ENCODE measurements around the gene COLEC12. TPM values are rescaled to one million over a fixed set of nuclear protein-coding genes. Genes with fewer than 3 reads are reported as not detected.

Gene COLEC12
- total RNA-seq, 1 experiment from 2014 or later: 0.03 TPM

- BruUV-seq (replicated peaks): no TSS peak
- POLR2A ChIA-PET: no interaction called here
Measured at GRCh38 chr18:424668-425067, 75.8 kb downstream of the COLEC12 start.

GRCh38 chr18:424071-424661 is 76.3 kb downstream of the COLEC12 start:
- Histone ChIP-seq H3K4me3 (ENCODE audit: low read depth in 2 of 2, low read length in 2 of 2) (no peak overlapping the region), H3K9me3 (ENCODE audit: control insufficient read depth, insufficient read depth, low read depth, low read length) (no peaks in the 10 kb centered on the region), H3K36me3 (ENCODE audit: control insufficient read depth, insufficient read depth, low read length) (no peaks in the 10 kb centered on the region), H3K4me1 (ENCODE audit: control insufficient read depth, insufficient read depth, low read length) (no peaks in the 10 kb centered on the region), H3K27ac (ENCODE audit: low read length) (no peak overlapping the region), H3K27me3 (ENCODE audit: control insufficient read depth, insufficient read depth, low read length) (no peaks in the 10 kb centered on the region)
- BruUV-seq (replicated peaks): no TSS peak
- TF ChIP-seq CTCF (IDR thresholded peaks at IDR 0.05) (no peak), REST (IDR thresholded peaks at IDR 0.05; ENCODE audit: insufficient read depth in 1 of 2, low read depth in 2 of 2, low read length in 1 of 2) (no peak), SIN3A (IDR thresholded peaks at IDR 0.05; ENCODE audit: borderline replicate concordance, insufficient read depth, low read depth, low read length) (no peak), TCF7L2 (IDR thresholded peaks at IDR 0.05; ENCODE audit: low read depth, low read length) (no peak), POLR2AphosphoS5 (IDR thresholded peaks at IDR 0.05; ENCODE audit: low read depth, low read length) (no peak)
- ATAC-seq (no peak), DNase-seq (ENCODE audit: low read depth, low spot score) (no peak)
- in situ Hi-C loops (cut with HindIII; ENCODE audit: low pct_unique_long_range_greater_than_20kb, low sequenced_read_pairs) (no loop called here), intact Hi-C loops (cut with micrococcal nuclease; ENCODE audit: unreplicated experiment) (no loop called here)
- ChIA-PET POLR2A (interaction anchor here (0.7 kb wide), 1 partner anchor 19 kb away, joined by 3 read pairs; no protein-coding TSS in a partner anchor), CTCF (no interaction called here)

More at GRCh38 chr18:424668-425067, 75.8 kb downstream of the COLEC12 start:
- Histone ChIP-seq H3K27me3 (ENCODE audit: control insufficient read depth, insufficient read depth, low read length) (no peaks in the 10 kb centered on the region), H3K4me1 (ENCODE audit: control insufficient read depth, insufficient read depth, low read length) (no peaks in the 10 kb centered on the region), H3K36me3 (ENCODE audit: control insufficient read depth, insufficient read depth, low read length) (no peaks in the 10 kb centered on the region), H3K9me3 (ENCODE audit: control insufficient read depth, insufficient read depth, low read depth, low read length) (no peaks in the 10 kb centered on the region), H3K4me3 (ENCODE audit: low read depth in 2 of 2, low read length in 2 of 2) (no peak overlapping the region), H3K27ac (ENCODE audit: low read length) (no peak overlapping the region)
- CTCF ChIA-PET: no interaction called here
- ATAC-seq: no peak
- DNase-seq (ENCODE audit: low read depth, low spot score): no peak
- in situ Hi-C loops (cut with HindIII; ENCODE audit: low pct_unique_long_range_greater_than_20kb, low sequenced_read_pairs): no loop called here
- TF ChIP-seq POLR2AphosphoS5 (IDR thresholded peaks at IDR 0.05; ENCODE audit: low read depth, low read length) (no peak), TCF7L2 (IDR thresholded peaks at IDR 0.05; ENCODE audit: low read depth, low read length) (no peak), CTCF (IDR thresholded peaks at IDR 0.05) (no peak), REST (IDR thresholded peaks at IDR 0.05; ENCODE audit: insufficient read depth in 1 of 2, low read depth in 2 of 2, low read length in 1 of 2) (no peak), SIN3A (IDR thresholded peaks at IDR 0.05; ENCODE audit: borderline replicate concordance, insufficient read depth, low read depth, low read length) (no peak)
- intact Hi-C loops (cut with micrococcal nuclease; ENCODE audit: unreplicated experiment): no loop called here

Data from Panc1 (cell line).